HUDEP-2 (cell line): ENCODE data around the gene RHBDL2.
"Not testable (repeated sequence)": the region's sequence is repeated elsewhere in the genome, so short reads cannot be mapped to it uniquely, and the experiment has no call there.

ENCODE experiments used
- DNase-seq, 76 experiments: peaks; one replicate each; lab custom pipeline; 2025; ENCODE audit not compliant: unreplicated experiment in 76 of 76; lab: John Stamatoyannopoulos, UW

RHBDL2 gene

GRCh38 chr1:38885092-38885491, 56.5 kb downstream of the RHBDL2 start:
- DNase-seq, result no peak

GRCh38 chr1:38881487-38881886, 60.1 kb downstream of the RHBDL2 start, which contains the start of gene GJA9:
Gene GJA9 (minus strand): TSS chr1:38881587. CDS start chr1:38876098, 5,489 bp downstream.
- DNase-seq, result no peak

DNA sequence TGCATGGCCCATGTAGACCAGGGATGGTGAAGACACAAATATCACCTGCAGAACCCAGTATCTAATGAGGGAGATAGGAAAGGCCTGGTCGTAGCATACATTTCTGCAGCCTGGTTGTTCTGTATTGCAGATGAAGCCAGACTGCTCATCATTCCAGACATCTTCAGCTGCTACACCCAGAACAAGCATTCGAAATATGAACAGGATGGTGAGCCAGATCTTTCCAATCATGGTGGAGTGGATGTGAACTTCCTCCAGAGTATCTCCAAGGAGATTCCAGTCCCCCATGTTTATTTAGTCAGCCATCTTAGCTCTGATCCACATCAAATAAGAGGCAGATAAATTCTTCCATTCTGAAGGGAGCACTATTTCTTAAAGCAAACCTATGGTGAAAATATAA, 65.8 kb downstream of the RHBDL2 start:
- no peak for DNase-seq

GRCh38 chr1:38873027-38873969, 68.3 kb downstream of the RHBDL2 start, which contains the start of gene MYCBP:
Gene MYCBP (minus strand): TSS chr1:38873348. CDS start chr1:38873305, 43 bp downstream.
- DNase-seq, result peak; percentile 54 to 97 (median 93)

GRCh38 chr1:38872401-38873026, 69.1 kb downstream of the RHBDL2 start:
- peak in 6 of 76 experiments; percentile 3 to 51 (median 10) for DNase-seq

- no peak for DNase-seq
Observed at GRCh38 chr1:38870996-38871395, 70.6 kb downstream of the RHBDL2 start.

- no peak for DNase-seq
Observed at GRCh38 chr1:38867208-38867607, 74.4 kb downstream of the RHBDL2 start.

DNA sequence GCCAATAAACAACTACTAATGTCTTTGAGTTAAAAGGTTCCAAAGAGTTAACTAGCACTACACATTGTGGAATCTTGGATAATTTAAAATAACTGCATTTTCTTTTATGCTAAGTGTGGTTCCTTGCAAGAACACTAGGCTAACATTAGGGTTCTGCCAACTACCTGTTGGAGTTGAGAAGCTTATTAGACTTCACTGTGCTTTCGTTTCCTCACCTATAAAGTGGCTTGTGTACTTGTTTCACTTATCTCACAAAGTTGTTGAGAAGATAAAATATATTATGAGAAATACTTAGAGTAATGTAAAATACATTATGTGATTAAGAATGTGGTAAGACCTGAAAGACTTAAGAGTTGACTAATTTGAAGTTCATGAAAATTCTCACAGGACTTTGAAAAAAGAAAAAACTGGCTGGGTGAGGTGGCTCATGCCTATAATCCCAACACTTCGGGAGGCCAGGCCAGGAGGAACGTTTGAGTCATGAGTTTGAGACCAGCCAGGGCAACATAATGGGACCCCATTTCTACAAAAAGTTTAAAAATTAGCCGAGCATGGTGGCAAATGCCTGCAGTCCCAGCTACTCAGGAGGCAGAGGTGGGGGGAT, 76.4 kb downstream of the RHBDL2 start:
- DNase-seq, result no peak

- DNase-seq, result peak in 1 of 76 experiments; percentile 17
Observed at GRCh38 chr1:38860454-38860795, 81.2 kb downstream of the RHBDL2 start.

DNA sequence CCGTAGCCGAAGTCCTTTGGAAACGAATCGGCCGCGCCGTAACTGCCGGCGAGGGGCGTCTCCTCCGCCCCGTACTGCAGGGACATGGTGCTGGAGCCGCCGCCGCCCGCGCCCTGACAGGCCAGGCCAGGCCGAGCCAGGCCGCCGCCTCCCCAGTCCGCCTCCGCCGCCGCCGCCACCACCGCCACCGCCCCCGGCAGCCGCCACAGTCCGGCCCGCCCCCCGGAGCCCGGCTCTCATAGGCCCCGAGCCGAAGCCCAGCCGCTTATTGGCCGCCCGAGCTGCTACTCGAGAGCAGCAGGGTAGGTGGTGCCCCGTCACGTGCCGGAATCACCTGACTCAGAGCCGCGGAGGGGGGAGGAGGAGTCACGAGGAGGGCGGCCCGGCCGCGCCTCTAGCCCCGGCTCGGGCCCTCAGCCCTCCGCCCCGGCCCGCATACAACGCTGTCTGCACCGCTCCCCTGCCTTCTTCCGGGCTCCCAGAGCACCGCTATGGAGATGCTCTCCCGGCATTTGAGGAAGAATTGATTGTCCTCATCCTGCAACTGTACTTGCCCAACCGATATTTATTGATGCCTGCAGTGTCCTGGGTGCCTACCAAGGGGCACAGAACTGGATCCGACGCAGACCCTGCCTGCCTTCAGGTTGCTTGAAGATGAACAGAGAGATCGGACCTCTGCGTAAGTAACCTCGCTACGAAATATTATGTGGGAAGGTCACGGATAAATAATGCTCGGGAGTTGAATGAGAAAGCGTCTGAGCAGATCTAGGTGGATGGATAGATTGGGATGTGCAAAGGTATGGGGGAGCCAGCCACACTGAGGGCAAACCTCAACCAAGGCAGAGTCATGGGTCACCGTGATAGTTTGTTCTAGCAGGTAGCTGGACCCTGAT, 81.8 kb downstream of the RHBDL2 start, which contains the start of gene RRAGC:
RRAGC (minus strand) TSS at position 212 of the 893 bp plus-strand sequence; CDS start at position 86, 126 bp downstream.
- peak; percentile 36 to 99 (median 96) for DNase-seq

GRCh38 chr1:38858833-38859560, 82.6 kb downstream of the RHBDL2 start:
- DNase-seq, result peak in 34 of 76 experiments; percentile 2 to 52 (median 25)

DNA sequence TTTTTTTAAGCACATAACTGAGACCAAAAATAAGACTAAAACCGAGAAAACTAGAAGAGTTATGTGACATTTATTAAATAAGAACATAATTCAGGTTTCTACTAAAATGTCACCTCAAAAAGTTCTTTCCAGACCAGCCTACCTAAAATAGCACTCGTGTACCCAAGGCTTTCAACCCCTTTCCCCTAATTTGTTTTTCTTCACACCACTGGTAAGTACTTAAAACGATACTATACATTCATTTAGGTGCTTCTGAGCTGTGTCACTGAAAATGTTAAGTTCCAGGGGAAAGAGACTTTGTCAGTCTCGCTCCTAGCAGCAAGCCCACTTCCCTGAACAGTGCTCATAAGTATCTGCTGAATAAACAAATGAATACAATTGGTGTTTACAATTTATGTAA, 88.8 kb downstream of the RHBDL2 start:
- no peak for DNase-seq

GRCh38 chr1:38848071-38848470, 93.6 kb downstream of the RHBDL2 start:
- no peak for DNase-seq

DNA sequence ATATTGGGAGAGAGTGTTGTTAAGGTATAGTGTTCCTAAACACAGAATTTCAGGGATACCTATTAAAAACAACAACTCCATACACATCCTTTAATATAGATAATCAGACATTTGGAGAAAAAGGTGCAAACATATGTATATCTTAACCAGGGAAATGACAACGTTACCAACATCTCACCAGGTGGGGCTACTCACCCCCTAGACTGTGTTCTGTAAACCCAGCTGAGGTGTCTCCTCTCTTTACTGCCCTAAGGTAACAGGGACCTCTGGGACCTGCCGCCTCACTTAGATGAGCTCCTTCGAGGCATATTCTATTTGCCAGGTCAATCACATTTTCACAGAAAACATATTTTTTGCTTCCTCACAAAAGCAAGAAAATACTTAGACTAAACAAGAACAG, 95.4 kb downstream of the RHBDL2 start:
- DNase-seq, result no peak

DNA sequence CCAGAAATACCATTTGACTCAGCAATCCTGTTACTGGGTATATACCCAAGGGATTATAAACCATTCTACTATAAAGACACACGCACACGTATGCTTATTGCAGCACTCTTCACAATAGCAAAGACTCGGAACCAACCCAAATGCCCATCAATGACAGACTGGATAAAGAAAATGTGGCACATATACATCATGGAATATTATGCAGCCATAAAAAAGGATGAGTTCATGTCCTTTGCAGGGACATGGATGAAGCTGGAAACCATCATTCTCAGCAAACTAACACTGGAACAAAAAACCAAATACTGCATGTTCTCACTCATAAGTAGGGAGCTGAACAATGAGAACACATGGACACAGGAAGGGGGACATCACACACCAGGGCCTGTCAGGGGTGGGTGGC, 96.5 kb downstream of the RHBDL2 start:
- DNase-seq, result not testable (repeated sequence)

GRCh38 chr1:38840281-38840680, 101.3 kb downstream of the RHBDL2 start:
- no peak for DNase-seq

- DNase-seq, result no peak
Observed at GRCh38 chr1:38839363-38839762, 102.3 kb downstream of the RHBDL2 start.

DNA sequence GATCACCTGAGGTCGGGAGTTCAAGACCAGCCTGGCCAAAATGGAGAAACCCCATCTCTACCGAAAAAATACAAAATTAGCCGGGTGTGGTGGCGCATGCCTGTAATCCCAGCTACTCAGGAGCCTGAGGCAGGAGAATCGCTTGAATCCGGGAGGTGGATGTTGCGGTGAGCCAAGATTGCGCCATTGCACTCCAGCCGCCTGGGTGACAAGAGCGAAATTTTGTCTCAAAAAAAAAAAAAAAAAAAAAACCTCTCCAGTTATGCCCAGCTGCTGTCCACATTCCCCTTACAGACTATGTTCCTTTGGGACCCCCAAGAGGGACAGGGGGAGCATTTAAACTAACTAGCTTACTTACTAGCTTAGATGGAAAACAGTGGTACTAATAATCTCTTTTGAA, 105.3 kb downstream of the RHBDL2 start:
- not testable (repeated sequence) for DNase-seq
